Subcutaneous adipose tissue (tissue), 4 donors: ENCODE data around the gene SPAG9. TPM values are rescaled to one million over a fixed set of nuclear protein-coding genes. Genes with fewer than 3 reads are reported as not detected.

Experiments used
- total RNA-seq, 4 donors: library from RNA; depleted of rRNA; stranded (reverse); fragments of >200 nt; gene quantifications; one replicate each; pipeline ENCODE4 v1.1.0, GENCODE V29; 2016
- TF ChIP-seq, protein P1 (sequence below): fragments of 450-650 bp; IDR thresholded peaks from one replicate; pipeline ENCODE4 v1.5.1; 2016; ENCODE audit warnings: low read depth, mild to moderate bottlenecking, control low read depth, antibody characterized with exemption, moderate library complexity

SPAG9 gene
- total RNA-seq, 4 donors from 2014 or later = 135 to 153 (median 150) TPM

DNA sequence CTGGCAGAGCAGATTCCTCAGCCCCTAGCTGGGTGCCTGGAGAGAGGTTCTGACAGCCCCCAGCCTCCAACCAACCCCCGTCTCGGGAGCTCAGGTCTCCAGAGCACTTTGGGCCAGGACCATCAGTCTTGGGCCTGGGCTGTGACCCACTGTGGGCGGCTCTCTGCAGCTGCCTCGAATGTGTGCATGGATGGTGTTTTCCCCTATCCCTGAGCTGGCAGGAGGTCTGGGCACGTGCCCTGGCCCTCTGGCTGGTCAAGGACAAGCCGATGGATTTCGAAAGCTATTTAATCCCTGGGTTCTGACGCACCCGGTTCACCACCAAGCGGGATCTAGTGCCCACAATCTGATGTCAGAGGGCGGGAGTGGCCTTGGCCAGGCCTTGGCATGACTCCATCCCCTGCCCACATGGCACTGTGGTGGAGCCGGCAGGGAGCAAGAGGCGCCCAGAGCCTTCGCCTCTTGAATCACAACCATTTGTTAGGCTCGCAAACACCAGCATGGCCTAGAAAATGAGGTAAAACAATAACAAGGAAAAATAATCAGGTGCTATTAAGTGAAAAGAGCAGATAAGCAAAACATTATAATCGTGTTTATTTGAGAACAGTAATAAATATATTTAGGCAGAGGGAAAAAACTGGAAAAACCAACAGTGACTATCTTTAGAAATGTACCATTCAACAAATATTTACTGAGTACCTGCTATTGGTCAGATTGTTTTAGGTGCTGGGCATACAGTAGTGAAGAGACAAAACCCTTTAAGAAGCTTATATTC is 185.3 kb downstream of the SPAG9 start:
- TF ChIP-seq, protein P1, sequence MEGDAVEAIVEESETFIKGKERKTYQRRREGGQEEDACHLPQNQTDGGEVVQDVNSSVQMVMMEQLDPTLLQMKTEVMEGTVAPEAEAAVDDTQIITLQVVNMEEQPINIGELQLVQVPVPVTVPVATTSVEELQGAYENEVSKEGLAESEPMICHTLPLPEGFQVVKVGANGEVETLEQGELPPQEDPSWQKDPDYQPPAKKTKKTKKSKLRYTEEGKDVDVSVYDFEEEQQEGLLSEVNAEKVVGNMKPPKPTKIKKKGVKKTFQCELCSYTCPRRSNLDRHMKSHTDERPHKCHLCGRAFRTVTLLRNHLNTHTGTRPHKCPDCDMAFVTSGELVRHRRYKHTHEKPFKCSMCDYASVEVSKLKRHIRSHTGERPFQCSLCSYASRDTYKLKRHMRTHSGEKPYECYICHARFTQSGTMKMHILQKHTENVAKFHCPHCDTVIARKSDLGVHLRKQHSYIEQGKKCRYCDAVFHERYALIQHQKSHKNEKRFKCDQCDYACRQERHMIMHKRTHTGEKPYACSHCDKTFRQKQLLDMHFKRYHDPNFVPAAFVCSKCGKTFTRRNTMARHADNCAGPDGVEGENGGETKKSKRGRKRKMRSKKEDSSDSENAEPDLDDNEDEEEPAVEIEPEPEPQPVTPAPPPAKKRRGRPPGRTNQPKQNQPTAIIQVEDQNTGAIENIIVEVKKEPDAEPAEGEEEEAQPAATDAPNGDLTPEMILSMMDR = no peak

DNA sequence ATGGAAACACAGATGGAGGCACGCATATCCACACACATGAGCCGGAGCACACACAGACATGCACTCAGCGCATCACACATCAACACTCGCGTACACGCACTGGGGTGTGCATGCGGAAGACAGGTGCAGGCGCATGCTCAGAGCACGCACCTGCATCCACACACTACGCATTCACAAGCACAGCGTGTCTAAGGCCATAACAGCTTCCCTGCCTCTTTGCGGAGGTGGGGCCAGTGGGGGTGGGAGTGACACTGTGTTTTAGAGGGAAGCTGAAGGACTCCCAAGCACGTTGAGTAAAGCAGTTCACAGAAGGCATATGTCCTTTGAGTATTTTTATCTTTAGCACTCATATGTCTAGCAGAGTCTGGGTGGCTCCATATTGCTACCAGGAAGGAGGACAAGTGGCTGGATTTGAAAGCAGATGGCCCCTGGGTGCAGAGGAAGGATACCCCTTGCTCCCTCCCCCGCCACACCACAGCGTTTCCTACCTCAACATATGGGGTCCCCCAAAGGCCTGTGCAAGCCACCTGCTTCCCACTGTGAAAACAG is 185.9 kb downstream of the SPAG9 start:
- TF ChIP-seq, protein P1 = no peak

DNA sequence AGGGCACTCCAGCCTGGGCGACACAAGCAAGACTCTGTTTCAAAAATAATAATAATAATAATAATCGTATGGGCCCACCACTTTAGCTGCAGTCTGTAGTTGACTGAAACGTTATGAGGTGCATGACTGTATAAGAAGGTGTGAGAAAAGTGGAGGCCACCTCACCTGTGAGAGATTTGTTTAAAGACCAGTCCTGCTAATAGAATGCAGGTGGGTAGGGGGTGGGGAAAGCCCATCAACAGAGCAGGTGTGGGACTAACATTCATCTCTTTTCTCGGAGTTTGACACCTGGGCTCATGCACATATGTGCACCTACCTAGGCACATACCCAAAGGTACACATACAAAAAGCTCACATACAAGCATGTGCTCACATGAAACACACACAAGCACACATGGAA is 186.5 kb downstream of the SPAG9 start:
- TF ChIP-seq, protein P1 = no peak

DNA sequence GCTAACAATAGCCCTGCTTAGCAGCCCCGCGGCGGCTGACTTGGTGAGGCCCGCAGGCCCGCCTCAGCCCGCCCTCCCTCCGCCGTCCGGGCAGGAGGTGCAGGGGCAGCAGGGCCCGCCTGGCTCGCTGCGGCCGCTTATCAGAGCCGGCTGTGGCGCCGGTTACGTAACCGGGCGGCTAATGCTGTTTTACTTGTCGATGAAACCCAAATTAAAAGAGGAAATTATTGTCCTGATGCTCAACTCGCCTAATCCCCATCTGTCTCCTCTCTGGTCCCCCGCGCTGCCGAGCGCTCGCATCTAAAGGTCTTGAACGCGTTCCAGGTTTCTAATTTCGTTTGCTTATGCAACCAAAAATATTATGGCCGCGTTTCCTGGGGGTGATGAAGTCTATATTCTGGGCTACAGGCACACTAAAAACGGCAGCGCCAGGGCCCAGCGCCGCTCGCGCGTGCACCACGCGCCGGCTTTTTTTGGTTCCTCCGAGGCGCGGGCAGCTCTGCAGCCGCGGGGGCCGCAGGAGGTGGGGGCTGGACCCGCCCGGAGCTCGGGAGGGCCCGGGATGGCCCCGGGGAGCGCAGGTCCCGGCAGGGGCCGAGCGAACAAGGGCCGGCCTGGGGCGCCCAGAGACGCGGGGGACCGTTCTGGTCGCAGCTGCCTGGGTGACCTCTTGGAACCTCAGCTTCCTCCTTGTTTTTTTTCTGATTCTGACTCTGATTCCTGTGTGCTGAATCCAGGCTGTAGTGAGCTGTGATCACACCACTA is 189.3 kb downstream of the SPAG9 start:
- TF ChIP-seq, protein P1 = no peak

DNA sequence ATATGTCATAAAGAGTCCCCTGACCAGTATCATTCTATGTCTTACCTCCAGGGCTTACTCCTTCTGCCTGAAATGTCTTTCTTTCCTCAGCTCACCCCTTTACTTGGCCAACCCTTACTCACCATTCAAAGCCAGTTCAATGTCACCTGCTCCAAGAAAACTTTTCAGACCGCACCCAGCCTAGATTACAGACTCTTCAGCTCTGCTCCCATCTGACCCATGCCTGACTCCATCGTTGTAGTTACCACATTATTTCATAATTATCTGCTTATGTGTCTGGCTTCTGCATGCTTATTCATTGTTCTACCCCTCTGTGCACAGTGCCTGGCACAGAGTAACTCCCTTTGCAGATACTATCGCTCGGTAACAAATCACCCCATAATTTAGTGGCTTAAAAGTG is 192.0 kb downstream of the SPAG9 start:
- TF ChIP-seq, protein P1 = no peak

DNA sequence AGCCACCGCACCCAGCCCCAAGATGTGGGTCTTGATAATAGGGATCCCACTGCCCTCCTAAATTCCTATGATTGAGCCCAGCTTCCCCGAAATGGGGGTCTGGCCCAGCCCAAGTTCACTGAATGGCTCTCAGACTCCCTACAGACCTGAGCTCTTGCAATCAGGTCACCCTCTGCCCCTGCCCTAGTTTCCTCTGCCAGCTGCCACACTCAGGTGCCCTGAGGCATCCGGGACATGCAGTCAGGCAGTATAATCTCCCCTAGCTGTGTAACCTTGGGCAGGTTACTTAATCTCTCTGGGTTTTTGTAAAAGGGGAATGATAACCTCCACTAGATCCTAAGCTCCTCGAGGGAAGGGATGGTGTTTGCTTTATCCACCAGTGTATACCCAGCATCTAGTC is 193.4 kb downstream of the SPAG9 start:
- TF ChIP-seq, protein P1 = no peak

DNA sequence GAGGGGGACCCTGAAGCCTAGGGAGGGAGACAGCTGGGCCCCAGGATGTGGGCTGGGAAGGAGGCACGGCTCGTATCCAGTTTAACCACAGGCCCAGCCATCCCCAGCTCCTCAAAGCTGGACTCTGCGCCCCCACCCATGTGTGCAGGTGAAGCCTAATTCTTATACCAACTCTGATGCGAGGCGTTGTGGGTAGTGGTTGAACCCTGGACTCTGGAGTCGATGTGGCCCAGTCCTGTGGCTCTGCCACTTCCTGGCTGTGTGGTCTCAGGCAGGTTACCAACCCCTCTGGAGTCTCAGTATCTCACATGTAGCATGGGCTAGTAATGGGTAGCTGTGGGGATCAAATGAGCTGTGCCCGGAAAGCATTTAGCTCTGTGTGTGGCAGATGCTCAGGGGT is 194.1 kb downstream of the SPAG9 start:
- TF ChIP-seq, protein P1 = no peak
